Islet precursor cell (in vitro differentiated cells): ENCODE results near the gene EPHB1.
"Not testable (repeated sequence)": the region's sequence is repeated elsewhere in the genome, so short reads cannot be mapped to it uniquely, and the experiment has no call there.

Experiments
- DNase-seq: peaks from one replicate; pipeline ENCODE4 v3.0.0-alpha.2; 2018

EPHB1 gene

DNA sequence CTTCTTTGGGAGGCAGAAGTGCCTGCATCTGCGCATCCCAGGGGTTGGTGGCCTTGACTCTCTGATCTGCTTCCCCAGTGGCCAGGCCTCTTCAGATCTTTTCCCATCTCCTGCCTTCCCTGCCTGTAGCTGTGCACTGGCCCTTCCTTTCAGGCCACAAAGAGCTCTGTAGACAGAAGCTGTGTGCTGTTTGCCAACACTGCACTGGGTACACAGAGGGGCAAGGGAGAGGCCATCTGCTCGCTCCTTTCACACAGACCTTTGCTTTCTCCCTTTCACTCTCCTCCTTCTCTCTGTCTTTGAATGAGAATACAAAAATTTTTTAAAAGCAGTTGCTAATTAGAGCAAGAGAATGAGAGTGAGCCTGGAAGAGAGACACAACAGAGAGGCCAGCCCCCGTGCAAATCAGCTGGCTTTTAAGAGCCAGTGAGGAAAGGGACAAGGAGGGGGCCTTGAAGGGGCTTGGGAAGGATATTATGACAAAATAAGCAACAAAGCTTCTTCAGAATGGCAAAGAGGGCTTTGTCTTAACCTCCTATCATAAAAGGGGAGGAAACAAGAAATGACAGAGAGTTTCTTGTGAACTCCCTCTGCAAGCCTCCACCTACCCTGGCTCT, 170.9 kb downstream of the EPHB1 start:
- DNase-seq = peak; percentile 29

- DNase-seq = peak; percentile 49
These were observed 175.8 kb downstream of the EPHB1 start for GRCh38 chr3:134970895-134971294.

DNA sequence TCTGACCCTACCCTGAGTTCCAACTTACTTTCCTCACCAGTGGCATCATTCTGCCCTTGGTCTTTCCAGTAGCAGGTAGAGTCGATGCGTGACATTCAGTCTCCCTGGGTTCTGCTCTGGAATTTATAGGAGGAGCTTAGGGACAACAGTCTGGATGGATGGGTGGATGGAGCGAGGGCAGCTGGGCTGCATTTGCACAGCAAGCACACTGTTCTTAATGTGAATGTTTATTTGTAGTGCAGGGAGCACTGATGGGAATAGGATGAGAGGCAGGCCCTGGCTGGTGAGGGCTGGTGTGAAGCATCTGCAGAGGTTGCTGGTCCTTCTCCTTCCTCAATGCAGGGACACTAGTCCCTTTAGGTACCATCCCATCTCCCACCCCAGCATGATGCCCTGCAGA, 176.2 kb downstream of the EPHB1 start:
- DNase-seq = peak; percentile 44

DNA sequence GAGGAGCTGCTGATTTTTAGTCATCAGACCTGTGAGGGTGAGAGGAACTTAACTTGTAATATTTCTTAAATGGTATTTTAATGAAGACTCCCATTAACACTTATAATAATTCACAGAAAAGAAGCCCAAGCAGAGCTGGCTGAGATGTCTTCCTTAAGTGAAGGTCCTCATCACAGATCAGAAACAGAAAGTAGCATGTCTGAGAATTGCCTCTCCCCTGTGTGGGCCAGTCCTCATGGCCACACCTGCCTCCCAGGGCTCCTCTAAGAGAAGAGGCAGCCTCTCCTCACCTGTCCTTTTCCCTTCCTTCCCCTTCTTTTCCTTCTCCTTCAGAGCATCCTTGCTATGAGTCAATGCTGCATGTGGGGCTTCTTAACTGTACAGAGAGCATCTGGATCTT, 176.8 kb downstream of the EPHB1 start:
- peak; percentile 0 for DNase-seq

DNA sequence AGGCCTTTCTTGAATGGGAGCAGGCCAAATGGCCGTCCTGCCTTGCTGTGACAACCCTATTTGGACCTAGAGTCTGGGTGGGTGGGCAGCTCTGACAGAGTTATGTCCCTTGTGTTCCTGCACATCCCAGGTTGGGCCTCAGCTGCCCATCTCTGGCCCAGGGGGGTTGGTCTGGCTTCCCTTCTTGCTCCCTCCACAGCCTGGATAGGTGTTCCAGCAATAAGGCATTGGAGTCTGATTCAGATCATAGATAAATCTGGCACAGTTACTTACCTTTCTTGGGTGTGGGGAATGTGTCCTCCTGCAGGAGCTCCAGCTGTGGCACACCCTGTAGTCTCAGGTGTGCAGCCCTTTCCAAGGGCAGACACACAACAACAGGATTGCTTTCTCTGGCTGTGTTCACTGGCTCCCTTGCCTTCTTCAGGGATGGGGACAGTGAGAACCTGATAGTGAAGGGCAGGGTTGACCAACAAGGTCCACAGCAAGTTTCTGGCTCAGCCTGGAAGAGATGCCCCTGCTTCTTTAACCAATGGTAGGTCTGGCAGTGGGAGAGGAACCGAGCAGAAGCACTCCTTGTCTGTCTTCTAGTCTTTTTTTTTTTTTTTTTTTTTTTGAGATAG, 177.9 kb downstream of the EPHB1 start:
- peak; percentile 22 for DNase-seq

- DNase-seq = peak; percentile 46
These were observed 179.6 kb downstream of the EPHB1 start for GRCh38 chr3:134974624-134975023.

- peak; percentile 40 for DNase-seq
These were observed 181.9 kb downstream of the EPHB1 start for GRCh38 chr3:134976948-134977347.

DNA sequence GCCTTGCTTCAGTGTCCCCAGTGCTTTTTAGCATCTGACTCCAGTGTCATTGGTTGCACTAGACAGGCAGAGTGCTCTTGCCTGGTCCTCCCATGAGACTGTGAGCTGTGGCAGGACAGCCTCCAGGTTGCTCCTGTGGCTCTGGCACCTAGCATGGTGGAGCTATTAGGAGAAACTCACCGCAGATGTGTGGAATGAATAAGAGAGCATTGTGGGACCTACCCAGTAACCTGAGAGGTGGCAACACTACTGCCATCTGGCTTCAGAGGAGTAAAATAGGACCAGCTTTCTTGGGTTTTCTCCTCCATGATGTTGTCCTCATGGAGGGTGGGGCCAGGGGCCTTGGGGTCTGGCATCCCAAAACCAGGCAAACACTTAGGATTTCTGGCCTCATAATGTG, 183.6 kb downstream of the EPHB1 start:
- DNase-seq = peak; percentile 28

GRCh38 chr3:134985864-134986715, 191.0 kb downstream of the EPHB1 start:
- no peak for DNase-seq

DNA sequence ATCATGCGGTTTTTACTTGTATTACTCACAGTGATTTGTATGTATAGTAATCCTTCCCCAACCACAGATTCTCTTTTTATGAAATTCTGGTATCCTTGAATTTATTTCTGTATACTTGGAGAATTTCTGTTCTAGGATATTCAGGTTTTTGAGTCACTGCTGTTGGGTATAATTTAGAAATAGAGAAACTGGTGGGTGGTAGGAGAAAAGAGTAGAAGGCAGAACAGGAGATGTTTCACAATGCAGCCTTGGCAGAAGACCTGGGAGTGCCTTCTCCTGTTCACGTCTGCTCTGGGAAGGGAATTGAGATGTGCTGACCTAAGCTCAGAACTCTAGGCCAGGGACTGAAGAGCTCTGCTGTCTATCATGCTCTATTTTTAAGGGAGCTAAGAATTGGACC, 193.6 kb downstream of the EPHB1 start:
- DNase-seq = no peak

GRCh38 chr3:134991003-134991402, 195.9 kb downstream of the EPHB1 start:
- DNase-seq = no peak

- no peak for DNase-seq
These were observed 196.5 kb downstream of the EPHB1 start for GRCh38 chr3:134991472-134992010.

DNA sequence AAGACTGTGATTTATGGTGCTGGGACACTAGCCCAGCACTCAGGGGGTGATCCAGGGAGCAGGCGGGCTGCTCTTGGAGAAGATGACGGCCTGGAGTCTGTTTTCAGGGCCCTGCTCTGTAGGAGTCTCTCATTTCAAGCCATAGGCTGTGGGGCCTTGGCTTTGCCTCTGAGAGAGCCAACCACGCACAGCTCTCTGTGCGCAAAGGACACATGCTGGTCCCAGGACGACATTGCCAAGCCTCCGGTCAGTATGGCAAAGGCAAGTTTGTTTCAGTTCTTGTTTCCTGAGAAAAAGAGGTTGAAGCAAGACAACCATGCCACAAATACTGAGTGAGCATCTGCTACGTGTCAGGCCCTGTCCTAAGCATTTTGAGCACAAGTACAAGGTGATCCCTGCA, 197.1 kb downstream of the EPHB1 start:
- DNase-seq = no peak

DNA sequence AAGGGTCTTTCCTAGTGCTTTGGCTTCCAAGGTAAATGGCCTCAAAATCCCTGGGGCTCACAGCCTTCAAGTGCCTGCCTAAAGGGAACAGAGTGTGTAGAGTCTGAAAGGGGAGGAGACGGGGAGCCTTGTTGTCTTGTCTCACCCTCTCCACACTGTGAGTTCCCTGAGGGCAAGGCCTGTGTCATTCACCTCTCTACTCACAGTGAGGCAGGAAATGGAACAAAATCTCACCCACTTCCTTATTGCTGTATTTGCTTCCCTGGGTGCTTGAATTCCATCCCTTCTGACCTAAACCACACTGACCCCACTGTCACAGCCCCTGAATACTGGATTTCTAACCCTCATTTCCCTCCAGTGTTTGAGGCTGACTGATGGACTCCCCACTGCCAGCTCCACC, 197.5 kb downstream of the EPHB1 start:
- no peak for DNase-seq

DNA sequence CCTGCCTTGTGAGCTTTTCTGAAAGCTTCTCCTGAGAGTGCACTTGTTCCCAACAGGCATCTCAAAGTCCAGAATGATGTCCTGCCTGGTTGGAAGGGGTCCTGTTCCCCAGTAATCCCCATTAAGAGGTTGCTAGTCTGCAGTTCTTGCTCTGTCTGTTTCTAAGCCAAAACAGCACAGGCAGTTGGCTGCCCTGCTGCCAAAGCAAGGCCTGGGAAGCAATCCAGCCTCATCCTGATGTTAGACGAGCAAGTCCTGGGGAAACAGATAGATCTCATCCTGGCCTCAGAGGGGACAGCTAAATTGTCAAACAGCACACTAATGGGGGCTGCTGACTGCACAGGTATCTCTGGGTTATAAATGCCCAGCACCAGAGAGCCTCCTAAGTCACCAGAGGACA, 198.0 kb downstream of the EPHB1 start:
- no peak for DNase-seq

DNA sequence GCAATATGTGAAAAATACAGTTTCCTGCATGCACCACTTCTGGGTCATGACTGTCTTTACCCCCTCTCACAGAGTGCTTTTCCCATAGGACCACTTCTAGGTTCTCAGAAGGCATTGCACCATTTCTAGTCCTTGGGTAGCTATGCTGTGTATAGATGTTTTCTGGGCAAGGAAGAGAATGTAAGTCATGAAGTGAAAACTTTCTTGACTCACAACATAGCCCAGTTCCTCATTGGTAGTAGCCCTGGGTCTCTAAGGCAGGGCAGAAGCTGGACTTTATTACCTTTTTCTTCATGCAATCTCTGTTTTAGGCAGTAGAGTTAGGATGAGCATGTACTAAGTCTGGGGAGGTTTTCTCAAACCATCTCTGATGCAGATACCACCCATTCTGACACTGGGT, 203.1 kb downstream of the EPHB1 start:
- no peak for DNase-seq

DNA sequence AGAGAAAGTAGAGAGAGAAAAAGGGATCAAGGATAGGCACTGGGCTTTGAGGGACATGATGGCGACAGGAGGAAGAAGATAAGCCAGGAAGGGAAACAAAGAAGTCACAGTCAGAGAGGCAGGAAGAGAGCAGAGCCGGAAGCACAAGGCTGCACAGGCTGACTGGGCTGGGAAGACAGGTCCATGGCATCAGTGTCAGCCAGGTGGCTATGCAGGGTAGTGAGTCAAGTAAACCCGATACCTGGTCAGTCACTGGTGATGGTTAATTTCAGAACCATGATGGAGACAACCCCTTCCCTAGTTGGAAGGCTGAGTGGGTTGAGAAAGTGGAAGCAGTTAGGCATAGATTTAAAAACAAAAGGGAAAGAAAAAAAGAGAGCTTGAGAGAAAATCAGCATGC, 203.8 kb downstream of the EPHB1 start:
- DNase-seq = no peak

DNA sequence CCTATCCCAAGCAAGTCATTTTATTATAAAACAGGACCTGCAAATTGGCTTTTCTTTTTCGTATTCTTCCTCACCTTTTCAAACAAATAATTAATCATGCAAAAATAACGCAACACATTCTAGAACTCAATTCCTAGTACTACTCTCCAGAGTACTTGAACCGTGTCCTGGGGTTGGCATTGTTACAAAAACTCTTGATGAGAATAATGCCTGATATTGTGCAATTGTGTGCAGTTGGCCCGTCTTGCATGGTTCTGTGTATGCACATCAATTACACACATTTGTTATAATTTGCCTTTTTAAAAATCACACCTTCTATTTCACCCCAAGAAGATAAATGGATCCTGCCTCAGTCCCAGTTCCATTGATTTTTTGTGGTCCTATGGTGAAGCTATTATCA, 205.4 kb downstream of the EPHB1 start:
- DNase-seq = no peak

- DNase-seq = not testable (repeated sequence)
These were observed 210.6 kb downstream of the EPHB1 start for GRCh38 chr3:135005616-135006015.

DNA sequence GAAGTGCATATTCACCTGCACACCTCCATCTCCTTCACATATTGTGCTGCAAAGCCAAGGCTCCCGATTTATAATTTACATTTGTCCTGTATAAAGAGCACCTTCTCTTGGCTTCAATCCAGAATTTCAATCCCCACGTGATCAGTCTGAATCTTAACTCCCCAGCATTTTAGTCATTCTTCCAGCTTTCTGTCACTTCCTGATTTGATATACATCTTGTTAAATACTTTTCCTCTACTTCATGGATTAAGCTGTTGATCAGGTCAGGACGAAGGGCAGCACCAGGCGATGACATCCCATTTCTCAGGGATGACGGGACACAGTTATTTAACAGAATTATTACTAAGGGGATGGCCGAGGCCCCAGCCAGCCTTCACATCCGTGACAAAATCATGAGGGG, 212.5 kb downstream of the EPHB1 start:
- no peak for DNase-seq

DNA sequence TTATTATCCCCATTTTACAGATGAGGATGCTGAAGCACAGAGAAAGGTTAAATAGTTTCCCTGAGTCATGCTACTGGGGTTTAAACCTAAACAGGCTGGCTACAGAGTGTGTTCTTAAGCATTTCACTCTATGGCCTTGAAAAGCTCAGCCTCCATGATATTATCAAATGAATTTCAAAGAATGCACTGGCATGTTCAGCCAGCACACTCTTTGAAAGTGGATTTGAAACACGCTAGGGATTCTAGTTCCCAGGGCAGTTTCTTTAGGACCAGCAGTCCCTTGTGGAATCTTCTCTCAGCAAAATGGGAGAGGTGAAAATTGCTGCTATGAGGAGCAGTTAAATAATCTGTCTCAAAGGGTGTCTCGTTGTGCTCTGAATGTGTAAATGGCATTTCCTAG, 213.3 kb downstream of the EPHB1 start:
- no peak for DNase-seq

DNA sequence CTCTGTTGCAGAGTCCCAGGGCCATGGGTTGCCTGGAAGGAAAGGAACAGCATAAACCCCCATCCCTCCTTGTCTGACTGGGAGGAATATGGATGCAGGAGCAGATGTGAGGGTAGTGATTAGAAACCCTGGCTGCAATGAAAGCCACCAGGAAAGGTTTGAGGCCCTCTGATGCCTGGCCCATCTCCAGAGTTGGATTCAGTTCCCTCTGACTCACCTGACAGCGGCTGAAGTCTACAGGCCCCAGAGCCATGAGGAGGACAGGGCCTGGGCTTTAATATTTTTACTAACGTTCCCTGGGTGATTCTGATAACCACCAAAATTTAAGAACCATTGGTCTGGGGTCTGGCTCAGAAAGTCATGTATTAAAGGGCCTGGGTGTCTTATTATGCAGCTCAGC, 214.0 kb downstream of the EPHB1 start:
- DNase-seq = no peak

DNA sequence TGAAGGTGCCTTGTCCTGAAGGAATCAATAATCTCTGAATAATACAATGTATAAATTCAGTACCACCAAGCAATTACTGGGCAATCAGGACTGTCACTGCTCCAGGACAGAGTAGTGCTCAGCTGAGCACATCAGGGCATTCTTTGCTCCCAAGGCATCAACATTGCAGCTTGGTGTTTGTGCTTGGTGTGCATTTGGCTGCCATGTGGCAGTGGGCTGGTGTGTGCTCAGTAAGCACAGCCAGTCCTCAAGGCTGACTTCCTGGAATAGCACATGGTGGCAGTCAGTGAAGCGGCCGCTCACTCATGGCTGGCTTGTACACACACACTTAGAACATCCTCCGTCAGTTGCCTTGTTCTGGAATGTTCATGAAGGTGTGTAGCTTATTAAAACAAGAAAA, 217.0 kb downstream of the EPHB1 start:
- DNase-seq = no peak

DNA sequence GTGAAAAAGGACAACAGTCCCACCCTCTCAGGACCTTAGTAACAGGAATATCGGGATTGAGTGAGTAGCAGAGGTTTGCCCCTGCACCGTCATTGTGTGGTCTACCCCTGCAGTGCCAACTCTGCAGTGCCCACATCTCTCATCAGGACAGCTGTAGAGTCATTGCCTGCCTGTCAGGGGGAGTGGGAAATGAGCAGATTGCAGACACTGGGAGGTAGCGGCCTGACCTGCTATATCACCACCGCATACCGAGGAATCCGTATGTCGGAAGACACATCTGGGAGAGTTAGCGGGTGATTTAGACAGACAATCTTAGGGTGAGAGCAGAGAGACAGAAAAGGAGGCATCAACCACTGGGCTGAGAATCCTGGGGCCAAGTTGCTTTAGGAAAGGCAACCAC, 218.1 kb downstream of the EPHB1 start:
- no peak for DNase-seq
